GM21390 (cell line): ENCODE measurements around the gene PAN2.
"Not testable (repeated sequence)": the region's sequence is repeated elsewhere in the genome, so short reads cannot be mapped to it uniquely, and the experiment has no call there.

ENCODE experiments used
- ATAC-seq: cut with Tn5 transposase; IDR thresholded peaks from one replicate; pipeline ENCODE4 v1.9.1; 2021; ENCODE audit not compliant: unreplicated experiment

The PAN2 gene

DNA sequence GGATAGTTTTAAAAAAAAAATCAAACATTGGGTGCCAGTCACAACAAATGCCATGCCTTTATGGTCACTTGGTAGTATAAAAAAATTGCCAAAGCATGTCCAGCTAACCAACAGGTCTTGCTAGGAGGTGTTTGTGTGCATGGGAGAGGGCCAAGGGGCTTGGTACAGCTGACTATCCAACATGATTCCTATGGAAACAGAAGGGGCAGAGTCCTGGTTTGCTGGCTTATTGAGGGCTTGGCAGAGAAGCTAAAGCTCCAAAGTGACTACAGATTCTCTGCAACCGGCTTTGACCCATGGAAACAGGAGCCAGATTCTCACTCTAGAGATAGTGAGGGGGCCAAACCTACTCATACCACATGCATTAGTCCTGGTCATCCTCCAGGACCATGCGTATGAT, 61.3 kb downstream of the PAN2 start:
- ATAC-seq = not testable (repeated sequence)

DNA sequence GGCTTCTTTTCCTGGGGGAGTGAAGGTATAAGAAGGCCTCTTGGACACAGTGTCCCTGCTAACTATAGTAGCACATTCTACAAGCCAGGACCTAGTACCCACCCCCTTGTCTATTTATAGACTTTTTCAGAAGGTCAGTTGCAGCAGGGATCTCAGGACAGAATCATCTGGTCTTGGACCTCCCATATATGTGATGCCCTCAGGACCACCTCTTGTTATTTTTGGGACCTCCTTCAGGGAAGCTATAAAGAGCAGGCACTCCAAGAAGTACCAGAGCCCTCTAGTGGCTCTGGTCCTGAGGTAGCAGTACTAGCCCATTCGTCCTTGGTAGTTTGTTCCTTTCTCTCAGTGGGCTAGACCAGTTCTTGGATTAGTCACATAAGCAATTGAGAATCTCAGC, 62.8 kb downstream of the PAN2 start:
- ATAC-seq = no peak

GRCh38 chr12:56267443-56268071, 66.2 kb downstream of the PAN2 start:
- ATAC-seq = peak; percentile 14

- peak; percentile 90 for ATAC-seq
Observed at GRCh38 chr12:56266693-56267442, 66.9 kb downstream of the PAN2 start, which contains the start of gene COQ10A. Gene COQ10A, plus strand, starts transcription at chr12:56266942. Its CDS starts 177 bp downstream, at chr12:56267119.
